Measurements from ENCODE around the gene MTA3. TPM values are rescaled to one million over a fixed set of nuclear protein-coding genes. Genes with fewer than 3 reads are reported as not detected.

Gene MTA3
- total and polyA plus RNA-seq, 11 donors, result 11.9 to 31.8 (median 23.3) TPM

- ATAC-seq (no peak), DNase-seq (no peak)
- Histone ChIP-seq H3K9me3 (peaks cover 0 to 3% (median 0%) of the 10 kb centered on the region in 12 donors), H3K27ac (no peak overlapping the region), H3K36me3 (peaks cover 0 to 28% (median 3%) of the 10 kb centered on the region in 9 donors), H3K4me3 (no peak overlapping the region), H3K27me3 (no peaks in the 10 kb centered on the region), H3K4me1 (no peaks in the 10 kb centered on the region)
- 73 to 86% (median 84%) methylated on average over 2 of the region's 2 CpGs for WGBS, 4 donors
- no peak for TF ChIP-seq POLR2A (IDR thresholded peaks at IDR 0.05)
- TF ChIP-seq, protein P1, sequence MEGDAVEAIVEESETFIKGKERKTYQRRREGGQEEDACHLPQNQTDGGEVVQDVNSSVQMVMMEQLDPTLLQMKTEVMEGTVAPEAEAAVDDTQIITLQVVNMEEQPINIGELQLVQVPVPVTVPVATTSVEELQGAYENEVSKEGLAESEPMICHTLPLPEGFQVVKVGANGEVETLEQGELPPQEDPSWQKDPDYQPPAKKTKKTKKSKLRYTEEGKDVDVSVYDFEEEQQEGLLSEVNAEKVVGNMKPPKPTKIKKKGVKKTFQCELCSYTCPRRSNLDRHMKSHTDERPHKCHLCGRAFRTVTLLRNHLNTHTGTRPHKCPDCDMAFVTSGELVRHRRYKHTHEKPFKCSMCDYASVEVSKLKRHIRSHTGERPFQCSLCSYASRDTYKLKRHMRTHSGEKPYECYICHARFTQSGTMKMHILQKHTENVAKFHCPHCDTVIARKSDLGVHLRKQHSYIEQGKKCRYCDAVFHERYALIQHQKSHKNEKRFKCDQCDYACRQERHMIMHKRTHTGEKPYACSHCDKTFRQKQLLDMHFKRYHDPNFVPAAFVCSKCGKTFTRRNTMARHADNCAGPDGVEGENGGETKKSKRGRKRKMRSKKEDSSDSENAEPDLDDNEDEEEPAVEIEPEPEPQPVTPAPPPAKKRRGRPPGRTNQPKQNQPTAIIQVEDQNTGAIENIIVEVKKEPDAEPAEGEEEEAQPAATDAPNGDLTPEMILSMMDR (IDR thresholded peaks at IDR 0.05), result no peak
- intact Hi-C loops (cut with DNase I), result no loop called here
Measured at GRCh38 chr2:42590176-42590575, 21.7 kb downstream of the MTA3 start.

DNA sequence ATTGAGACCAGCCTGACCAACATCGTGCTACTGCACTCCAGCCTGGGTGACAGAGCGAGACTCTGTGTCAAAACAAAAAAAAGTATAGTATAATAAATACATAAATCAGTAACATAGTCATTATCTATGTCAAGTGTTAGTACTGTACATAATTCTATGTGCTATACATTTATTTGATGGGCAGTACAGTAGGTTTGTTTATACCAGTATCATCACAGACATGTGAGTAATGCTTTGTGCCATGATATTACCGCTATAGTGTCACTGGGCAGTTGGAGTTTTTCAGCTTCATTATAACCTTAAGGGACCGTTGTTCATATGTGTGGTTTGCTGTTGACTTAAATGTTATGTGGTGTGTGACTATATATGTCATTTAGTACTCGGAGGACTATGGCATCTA is 24.9 kb downstream of the MTA3 start:
- 92 to 96% (median 95%) methylated on average over 5 of the region's 5 CpGs for WGBS, 4 donors

GRCh38 chr2:42598656-42599055 is 30.2 kb downstream of the MTA3 start:
- H3K36me3 ChIP-seq, result peaks cover 0 to 9% (median 0%) of the 10 kb centered on the region in 9 donors
- TF ChIP-seq, protein P1 (IDR thresholded peaks at IDR 0.05), result no peak
- TF ChIP-seq POLR2A (IDR thresholded peaks at IDR 0.05), result no peak
- WGBS, 4 donors, result 91 to 95% (median 93%) methylated on average over 2 of the region's 2 CpGs
- no peak overlapping the region for H3K4me3 ChIP-seq
- ATAC-seq, result no peak
- no peaks in the 10 kb centered on the region for H3K27me3 ChIP-seq
- intact Hi-C loops (cut with DNase I), result no loop called here
- DNase-seq, result no peak
- H3K9me3 ChIP-seq, result no peaks in the 10 kb centered on the region
- H3K27ac ChIP-seq, result no peak overlapping the region
- no peaks in the 10 kb centered on the region for H3K4me1 ChIP-seq

More for the DNA sequence above, 24.9 kb downstream of the MTA3 start:
- intact Hi-C loops (cut with DNase I), result no loop called here
- Histone ChIP-seq H3K27ac (no peak overlapping the region), H3K9me3 (no peaks in the 10 kb centered on the region), H3K4me3 (no peak overlapping the region), H3K27me3 (no peaks in the 10 kb centered on the region), H3K36me3 (peaks cover 0 to 12% (median 0%) of the 10 kb centered on the region in 9 donors), H3K4me1 (no peaks in the 10 kb centered on the region)
- ATAC-seq, result no peak
- TF ChIP-seq, protein P1 (IDR thresholded peaks at IDR 0.05), result no peak
- TF ChIP-seq POLR2A (IDR thresholded peaks at IDR 0.05), result no peak
- DNase-seq, result no peak

- Histone ChIP-seq H3K4me3 (no peak overlapping the region), H3K27me3 (no peaks in the 10 kb centered on the region), H3K4me1 (no peaks in the 10 kb centered on the region), H3K36me3 (peaks cover 0 to 9% (median 0%) of the 10 kb centered on the region in 9 donors), H3K9me3 (no peaks in the 10 kb centered on the region), H3K27ac (no peak overlapping the region)
- ATAC-seq (no peak), DNase-seq (no peak)
- 96 to 99% (median 98%) methylated on average over 3 of the region's 3 CpGs for WGBS, 4 donors
- TF ChIP-seq POLR2A (IDR thresholded peaks at IDR 0.05), result no peak
- TF ChIP-seq, protein P1 (IDR thresholded peaks at IDR 0.05), result no peak
- intact Hi-C loops (cut with DNase I), result no loop called here
Measured at GRCh38 chr2:42601076-42601475, 32.6 kb downstream of the MTA3 start.
